ENCODE measurements around the gene BABAM2.

Gene BABAM2

DNA sequence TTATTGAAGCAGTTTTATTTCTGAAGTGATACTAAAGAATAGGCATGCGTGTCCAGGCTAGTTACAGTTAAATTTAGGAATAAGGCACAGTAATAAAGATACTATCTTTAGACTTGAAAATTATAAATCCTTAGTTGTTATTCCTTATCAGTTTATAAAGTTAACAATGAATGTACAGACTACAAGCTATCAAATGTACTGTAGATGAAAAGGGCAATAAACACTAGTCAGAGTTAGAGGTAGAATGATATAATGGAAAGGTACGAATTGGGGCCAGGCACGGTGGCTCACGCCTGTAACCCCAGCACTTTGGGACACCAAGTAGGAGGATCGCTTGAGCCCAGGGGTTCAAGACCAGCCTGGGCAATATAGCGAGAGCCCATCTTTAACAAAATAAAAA lies 4.2 kb upstream of the BABAM2 start:
- no peak for DNase-seq
- Histone ChIP-seq H3K4me1 (ENCODE audit: control extremely low read depth in 1 of 4, control insufficient read depth in 4 of 4, insufficient read depth in 4 of 4, low read length in 3 of 4) (peaks cover 0 to 19% (median 17%) of the 10 kb centered on the region in 4 experiments), H3K9me3 (ENCODE audit: control extremely low read depth in 1 of 5, control insufficient read depth in 4 of 5, insufficient read depth in 2 of 5, low read depth in 1 of 5, low read length in 4 of 5) (peaks cover 0 to 2% (median 0%) of the 10 kb centered on the region in 5 experiments), H3K4me3 (ENCODE audit: control insufficient read depth in 1 of 7, extremely low read depth in 1 of 7, insufficient read depth in 4 of 7, low read depth in 2 of 7, low read length in 6 of 7) (no peak overlapping the region), H3K27ac (ENCODE audit: insufficient read depth in 1 of 2, low read depth in 1 of 2, low read length in 2 of 2, poor library complexity in 1 of 2, severe bottlenecking in 2 of 2) (no peak overlapping the region), H3K36me3 (ENCODE audit: control insufficient read depth in 4 of 4, insufficient read depth in 4 of 4, low read length in 3 of 4) (no peaks in the 10 kb centered on the region), H3K27me3 (replicated peaks in 2 of 5; ENCODE audit: control insufficient read depth in 4 of 5, insufficient read depth in 5 of 5, low read length in 4 of 5) (no peaks in the 10 kb centered on the region)
- CTCF ChIA-PET, result no interaction called here
- POLR2A ChIA-PET, result no interaction called here
- 100% methylated on average over 1 of the region's 6 CpGs for WGBS (ENCODE audit: insufficient coverage)

DNA sequence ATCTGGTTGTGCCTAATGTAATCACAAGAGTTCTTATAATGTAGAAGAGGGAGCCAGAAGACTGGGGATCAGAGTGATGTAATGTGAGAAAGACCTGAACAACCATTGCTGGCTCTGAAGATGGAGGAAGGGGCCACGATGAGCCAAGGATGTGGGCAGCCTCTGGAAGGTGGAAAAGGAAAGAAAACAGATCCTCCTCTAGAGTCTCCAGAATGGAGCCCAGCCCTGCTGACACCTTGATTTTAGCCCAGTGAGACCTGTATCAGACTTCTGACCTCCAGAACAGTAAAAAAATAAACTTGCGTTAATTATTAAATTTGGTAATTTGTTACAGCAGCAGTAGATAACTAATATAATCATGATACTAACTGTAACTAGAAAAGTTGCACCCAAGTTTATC lies 3.4 kb upstream of the BABAM2 start:
- Histone ChIP-seq H3K36me3 (ENCODE audit: control insufficient read depth in 4 of 4, insufficient read depth in 4 of 4, low read length in 3 of 4) (no peaks in the 10 kb centered on the region), H3K4me1 (ENCODE audit: control extremely low read depth in 1 of 4, control insufficient read depth in 4 of 4, insufficient read depth in 4 of 4, low read length in 3 of 4) (peaks cover 6 to 25% (median 23%) of the 10 kb centered on the region in 4 experiments), H3K27ac (ENCODE audit: insufficient read depth in 1 of 2, low read depth in 1 of 2, low read length in 2 of 2, poor library complexity in 1 of 2, severe bottlenecking in 2 of 2) (no peak overlapping the region), H3K9me3 (ENCODE audit: control extremely low read depth in 1 of 5, control insufficient read depth in 4 of 5, insufficient read depth in 2 of 5, low read depth in 1 of 5, low read length in 4 of 5) (peaks cover 0 to 2% (median 0%) of the 10 kb centered on the region in 5 experiments), H3K27me3 (replicated peaks in 2 of 5; ENCODE audit: control insufficient read depth in 4 of 5, insufficient read depth in 5 of 5, low read length in 4 of 5) (no peaks in the 10 kb centered on the region), H3K4me3 (ENCODE audit: control insufficient read depth in 1 of 7, extremely low read depth in 1 of 7, insufficient read depth in 4 of 7, low read depth in 2 of 7, low read length in 6 of 7) (no peak overlapping the region)
- CTCF ChIA-PET, result no interaction called here
- POLR2A ChIA-PET, result no interaction called here
- WGBS (ENCODE audit: insufficient coverage), result 100% methylated on average over 1 of the region's 2 CpGs
- DNase-seq, result no peak

GRCh38 chr2:27887830-27888229 lies 2.7 kb upstream of the BABAM2 start:
- no peaks in the 10 kb centered on the region for H3K36me3 ChIP-seq (ENCODE audit: control insufficient read depth in 4 of 4, insufficient read depth in 4 of 4, low read length in 3 of 4)
- no peaks in the 10 kb centered on the region for H3K9me3 ChIP-seq (ENCODE audit: control extremely low read depth in 1 of 5, control insufficient read depth in 4 of 5, insufficient read depth in 2 of 5, low read depth in 1 of 5, low read length in 4 of 5)
- no peak for DNase-seq
- WGBS (ENCODE audit: insufficient coverage), result no CpG with 5 or more reads among the region's 3 CpGs
- H3K4me3 ChIP-seq (ENCODE audit: control insufficient read depth in 1 of 7, extremely low read depth in 1 of 7, insufficient read depth in 4 of 7, low read depth in 2 of 7, low read length in 6 of 7), result no peak overlapping the region
- POLR2A ChIA-PET, result no interaction called here
- CTCF ChIA-PET, result interaction anchor here (0.6 kb wide), 1 partner anchor 604 kb away, joined by 4 read pairs; no protein-coding TSS in a partner anchor
- H3K27me3 ChIP-seq (replicated peaks in 2 of 5; ENCODE audit: control insufficient read depth in 4 of 5, insufficient read depth in 5 of 5, low read length in 4 of 5), result no peaks in the 10 kb centered on the region
- peaks cover 6 to 31% (median 24%) of the 10 kb centered on the region in 4 experiments for H3K4me1 ChIP-seq (ENCODE audit: control extremely low read depth in 1 of 4, control insufficient read depth in 4 of 4, insufficient read depth in 4 of 4, low read length in 3 of 4)
- H3K27ac ChIP-seq (ENCODE audit: insufficient read depth in 1 of 2, low read depth in 1 of 2, low read length in 2 of 2, poor library complexity in 1 of 2, severe bottlenecking in 2 of 2), result no peak overlapping the region

DNA sequence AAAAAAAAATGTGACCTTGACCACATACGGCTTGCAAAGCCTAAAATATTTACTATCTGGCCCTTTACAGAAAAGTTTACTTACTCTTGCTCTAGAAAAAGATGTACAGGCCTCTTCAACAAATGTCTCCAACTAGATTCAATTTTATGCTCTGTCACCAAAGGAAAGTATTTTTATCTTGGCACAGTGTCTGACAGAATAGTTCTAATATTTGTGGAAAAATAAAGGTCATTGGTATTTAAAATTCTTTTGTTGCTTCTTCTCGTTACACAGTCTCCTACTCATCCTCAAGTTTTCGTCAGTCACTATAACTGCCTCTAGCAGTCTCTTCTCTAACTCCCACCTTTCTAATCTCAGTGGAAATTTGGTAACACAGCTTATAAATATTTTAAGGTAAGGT lies 1.7 kb upstream of the BABAM2 start:
- WGBS (ENCODE audit: insufficient coverage), result no CpG with 5 or more reads among the region's 3 CpGs
- CTCF ChIA-PET, result no interaction called here

DNA sequence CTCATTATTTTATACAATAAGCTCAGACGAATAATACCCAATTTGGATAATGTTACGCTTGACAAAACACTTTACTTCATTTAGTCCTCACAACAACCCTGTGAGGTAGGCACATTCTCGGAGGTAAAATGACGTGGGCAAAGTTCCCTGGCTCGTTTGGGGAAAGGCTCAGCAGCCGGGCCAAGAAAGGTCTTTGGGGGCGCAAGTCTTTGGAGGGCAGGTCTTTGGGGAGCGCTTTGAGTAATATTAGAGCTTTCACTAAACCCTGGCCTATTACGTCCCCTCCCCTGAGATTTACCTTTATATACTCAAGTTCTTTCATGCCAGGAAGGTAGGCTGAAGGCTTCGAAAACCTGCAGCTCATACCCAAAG lies 769 bp upstream of the BABAM2 start:
- Histone ChIP-seq H3K4me3 (ENCODE audit: control insufficient read depth in 1 of 7, extremely low read depth in 1 of 7, insufficient read depth in 4 of 7, low read depth in 2 of 7, low read length in 6 of 7) (peak overlapping the region; percentile 66 to 92 (median 82)), H3K4me1 (ENCODE audit: control extremely low read depth in 1 of 4, control insufficient read depth in 4 of 4, insufficient read depth in 4 of 4, low read length in 3 of 4) (peaks cover 6 to 36% (median 27%) of the 10 kb centered on the region in 4 experiments), H3K9me3 (ENCODE audit: control extremely low read depth in 1 of 5, control insufficient read depth in 4 of 5, insufficient read depth in 2 of 5, low read depth in 1 of 5, low read length in 4 of 5) (no peaks in the 10 kb centered on the region), H3K27me3 (replicated peaks in 2 of 5; ENCODE audit: control insufficient read depth in 4 of 5, insufficient read depth in 5 of 5, low read length in 4 of 5) (no peaks in the 10 kb centered on the region), H3K27ac (ENCODE audit: insufficient read depth in 1 of 2, low read depth in 1 of 2, low read length in 2 of 2, poor library complexity in 1 of 2, severe bottlenecking in 2 of 2) (peak overlapping the region; percentile 97 to 99), H3K36me3 (ENCODE audit: control insufficient read depth in 4 of 4, insufficient read depth in 4 of 4, low read length in 3 of 4) (peaks cover 0 to 3% (median 0%) of the 10 kb centered on the region in 4 experiments)
- peak in 1 of 3 donors; percentile 29 for DNase-seq
- 15% methylated on average over 10 of the region's 10 CpGs for WGBS (ENCODE audit: insufficient coverage)
- ChIA-PET POLR2A (interaction anchor here (0.7 to 1.6 kb wide), 3 partner anchors 29 to 503 kb away, joined by 3 to 8 read pairs (median 4); partner anchors contain the start of gene FOSL2), CTCF (interaction anchor here (1.2 kb wide), 1 partner anchor 18 kb away, joined by 4 read pairs; no protein-coding TSS in a partner anchor)

More for the DNA sequence above, 1.7 kb upstream of the BABAM2 start:
- Histone ChIP-seq H3K9me3 (ENCODE audit: control extremely low read depth in 1 of 5, control insufficient read depth in 4 of 5, insufficient read depth in 2 of 5, low read depth in 1 of 5, low read length in 4 of 5) (no peaks in the 10 kb centered on the region), H3K4me1 (ENCODE audit: control extremely low read depth in 1 of 4, control insufficient read depth in 4 of 4, insufficient read depth in 4 of 4, low read length in 3 of 4) (peaks cover 6 to 36% (median 27%) of the 10 kb centered on the region in 4 experiments), H3K27me3 (replicated peaks in 2 of 5; ENCODE audit: control insufficient read depth in 4 of 5, insufficient read depth in 5 of 5, low read length in 4 of 5) (no peaks in the 10 kb centered on the region), H3K36me3 (ENCODE audit: control insufficient read depth in 4 of 4, insufficient read depth in 4 of 4, low read length in 3 of 4) (no peaks in the 10 kb centered on the region), H3K27ac (ENCODE audit: insufficient read depth in 1 of 2, low read depth in 1 of 2, low read length in 2 of 2, poor library complexity in 1 of 2, severe bottlenecking in 2 of 2) (no peak overlapping the region), H3K4me3 (ENCODE audit: control insufficient read depth in 1 of 7, extremely low read depth in 1 of 7, insufficient read depth in 4 of 7, low read depth in 2 of 7, low read length in 6 of 7) (no peak overlapping the region)
- POLR2A ChIA-PET, result no interaction called here
- no peak for DNase-seq

GRCh38 chr2:27890924-27891672 lies 569 bp downstream of the BABAM2 start:
- peak; percentile 97 to 98 (median 98) for DNase-seq
- Histone ChIP-seq H3K4me3 (ENCODE audit: control insufficient read depth in 1 of 7, extremely low read depth in 1 of 7, insufficient read depth in 4 of 7, low read depth in 2 of 7, low read length in 6 of 7) (peak overlapping the region; percentile 66 to 92 (median 82)), H3K27ac (ENCODE audit: insufficient read depth in 1 of 2, low read depth in 1 of 2, low read length in 2 of 2, poor library complexity in 1 of 2, severe bottlenecking in 2 of 2) (peak overlapping the region; percentile 97 to 99), H3K36me3 (ENCODE audit: control insufficient read depth in 4 of 4, insufficient read depth in 4 of 4, low read length in 3 of 4) (peaks cover 0 to 7% (median 1%) of the 10 kb centered on the region in 4 experiments), H3K27me3 (replicated peaks in 2 of 5; ENCODE audit: control insufficient read depth in 4 of 5, insufficient read depth in 5 of 5, low read length in 4 of 5) (no peaks in the 10 kb centered on the region), H3K9me3 (ENCODE audit: control extremely low read depth in 1 of 5, control insufficient read depth in 4 of 5, insufficient read depth in 2 of 5, low read depth in 1 of 5, low read length in 4 of 5) (no peaks in the 10 kb centered on the region), H3K4me1 (ENCODE audit: control extremely low read depth in 1 of 4, control insufficient read depth in 4 of 4, insufficient read depth in 4 of 4, low read length in 3 of 4) (peaks cover 6 to 36% (median 27%) of the 10 kb centered on the region in 4 experiments)
- WGBS (ENCODE audit: insufficient coverage), result 19% methylated on average over 22 of the region's 24 CpGs
- ChIA-PET CTCF (interaction anchor here (0.6 to 1.5 kb wide), 2 partner anchors 60 to 458 kb away, joined by 3 to 4 read pairs; no protein-coding TSS in a partner anchor), POLR2A (interaction anchor here (0.7 to 1.6 kb wide), 5 partner anchors 27 to 519 kb away, joined by 3 to 8 read pairs (median 3); no protein-coding TSS in a partner anchor)

DNA sequence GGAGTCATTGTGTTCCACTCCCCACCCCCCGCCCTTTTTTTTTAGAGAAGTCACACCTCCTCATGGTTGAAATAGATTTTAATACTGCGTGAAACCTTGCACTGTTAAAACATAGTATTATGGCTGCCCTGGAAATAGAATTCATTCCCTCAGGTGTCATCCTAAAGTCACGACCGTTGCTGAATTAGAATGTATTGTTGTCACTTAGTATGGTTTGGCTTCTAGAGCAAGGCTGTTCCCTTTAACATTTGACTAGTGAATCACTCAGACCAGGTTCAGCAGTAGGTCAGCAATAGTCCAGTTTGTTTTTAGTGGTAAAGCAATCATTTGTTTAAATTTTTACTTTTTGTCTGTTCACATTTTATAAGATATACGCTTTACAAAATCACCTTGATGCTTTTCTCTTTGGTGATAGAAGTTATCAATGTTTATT lies 1.2 kb downstream of the BABAM2 start:
- Histone ChIP-seq H3K27ac (ENCODE audit: insufficient read depth in 1 of 2, low read depth in 1 of 2, low read length in 2 of 2, poor library complexity in 1 of 2, severe bottlenecking in 2 of 2) (peak overlapping the region in 1 of 2 experiments; percentile 99), H3K36me3 (ENCODE audit: control insufficient read depth in 4 of 4, insufficient read depth in 4 of 4, low read length in 3 of 4) (peaks cover 0 to 11% (median 7%) of the 10 kb centered on the region in 4 experiments), H3K27me3 (replicated peaks in 2 of 5; ENCODE audit: control insufficient read depth in 4 of 5, insufficient read depth in 5 of 5, low read length in 4 of 5) (no peaks in the 10 kb centered on the region), H3K4me1 (ENCODE audit: control extremely low read depth in 1 of 4, control insufficient read depth in 4 of 4, insufficient read depth in 4 of 4, low read length in 3 of 4) (peaks cover 6 to 37% (median 27%) of the 10 kb centered on the region in 4 experiments), H3K4me3 (ENCODE audit: control insufficient read depth in 1 of 7, extremely low read depth in 1 of 7, insufficient read depth in 4 of 7, low read depth in 2 of 7, low read length in 6 of 7) (peak overlapping the region in 2 of 7 experiments; percentile 85 to 92), H3K9me3 (ENCODE audit: control extremely low read depth in 1 of 5, control insufficient read depth in 4 of 5, insufficient read depth in 2 of 5, low read depth in 1 of 5, low read length in 4 of 5) (no peaks in the 10 kb centered on the region)
- ChIA-PET CTCF (interaction anchor here (1.5 kb wide), 1 partner anchor 457 kb away, joined by 3 read pairs; no protein-coding TSS in a partner anchor), POLR2A (interaction anchor here (1.6 kb wide), 1 partner anchor 29 kb away, joined by 8 read pairs; no protein-coding TSS in a partner anchor)
- 96% methylated on average over 3 of the region's 5 CpGs for WGBS (ENCODE audit: insufficient coverage)
- no peak for DNase-seq

Data from common myeloid progenitor, CD34-positive (primary cell).